HG03432 (cell line): ENCODE results near the gene PLCG2.

Experiments
- ATAC-seq: cut with Tn5 transposase; IDR thresholded peaks from one replicate; pipeline ENCODE4 v1.9.1; 2021; ENCODE audit warnings: mild to moderate bottlenecking, moderate library complexity; ENCODE audit not compliant: unreplicated experiment

The PLCG2 gene

DNA sequence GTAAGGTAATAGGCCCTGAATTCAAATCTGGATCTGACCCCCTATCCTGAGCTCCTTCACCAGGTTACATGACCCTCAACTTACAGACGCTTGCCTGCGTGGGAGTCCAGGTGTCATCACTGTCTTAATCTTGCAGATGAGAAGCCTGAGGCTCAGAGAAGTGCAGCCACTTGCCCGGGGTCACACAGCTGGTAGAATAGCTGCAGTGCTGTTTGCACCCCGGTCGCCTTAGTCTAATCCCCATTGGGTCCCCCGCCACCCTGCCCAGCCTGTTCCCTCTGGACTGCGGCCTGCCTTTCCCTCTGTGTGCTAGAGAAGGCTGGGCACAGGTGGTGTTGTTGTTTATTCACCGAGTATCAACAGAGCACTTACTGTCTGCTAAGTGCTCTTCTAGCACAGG, 125.2 kb downstream of the PLCG2 start:
- no peak for ATAC-seq

- ATAC-seq, result no peak
Observed at GRCh38 chr16:81905277-81905676, 126.2 kb downstream of the PLCG2 start.

DNA sequence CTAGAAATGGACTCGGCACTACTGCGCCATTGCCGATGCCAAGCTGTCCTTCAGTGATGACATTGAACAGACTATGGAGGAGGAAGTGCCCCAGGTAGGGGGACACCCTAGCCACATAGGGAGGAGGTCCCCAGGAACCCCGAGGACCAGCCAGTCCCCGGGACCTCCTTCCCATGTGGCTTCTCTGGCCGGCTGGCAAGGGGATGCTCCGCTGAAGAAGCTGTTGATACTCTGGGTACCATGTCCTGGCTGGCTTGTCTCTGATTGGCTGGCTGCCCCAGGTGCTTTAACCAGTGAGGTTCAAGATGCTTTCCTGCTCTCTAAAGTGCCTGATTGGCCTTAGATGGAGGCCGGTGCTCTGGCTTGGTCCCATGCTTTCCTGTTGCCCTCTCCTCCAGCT, 128.6 kb downstream of the PLCG2 start:
- no peak for ATAC-seq

- no peak for ATAC-seq
Observed at GRCh38 chr16:81908466-81909262, 129.6 kb downstream of the PLCG2 start.

DNA sequence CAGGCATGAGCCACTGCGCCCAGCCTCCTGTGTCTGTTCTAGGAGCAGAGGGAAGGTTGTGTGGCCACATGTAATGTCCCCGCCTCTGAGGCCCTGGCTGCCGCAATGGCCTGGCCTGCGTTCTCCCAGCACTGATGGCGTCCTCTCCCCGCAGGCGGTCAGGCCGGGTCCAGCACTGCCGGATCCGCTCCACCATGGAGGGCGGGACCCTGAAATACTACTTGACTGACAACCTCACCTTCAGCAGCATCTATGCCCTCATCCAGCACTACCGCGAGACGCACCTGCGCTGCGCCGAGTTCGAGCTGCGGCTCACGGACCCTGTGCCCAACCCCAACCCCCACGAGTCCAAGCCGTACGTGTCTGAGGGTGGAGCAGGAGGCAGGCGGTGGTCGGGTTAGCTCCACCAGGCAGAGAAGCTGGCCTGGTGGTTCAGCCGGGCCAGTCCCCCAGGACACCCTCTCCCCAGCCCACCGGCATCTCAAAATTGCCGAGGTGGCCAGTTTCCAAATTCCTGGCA, 131.3 kb downstream of the PLCG2 start:
- ATAC-seq, result no peak

DNA sequence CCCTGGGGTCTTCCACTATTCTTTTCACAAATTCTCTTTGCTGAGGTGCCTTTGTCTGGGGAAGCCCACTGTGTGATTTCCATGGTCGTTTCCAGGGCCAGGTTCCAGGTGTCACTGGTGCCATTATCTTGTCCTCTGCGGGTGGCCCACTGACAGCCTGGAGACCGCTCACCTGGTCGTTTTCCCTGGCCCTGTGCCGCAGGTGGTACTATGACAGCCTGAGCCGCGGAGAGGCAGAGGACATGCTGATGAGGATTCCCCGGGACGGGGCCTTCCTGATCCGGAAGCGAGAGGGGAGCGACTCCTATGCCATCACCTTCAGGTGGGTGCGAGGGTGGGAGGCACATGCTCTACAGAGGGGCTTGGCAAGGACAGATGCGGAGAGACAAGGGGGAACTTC, 133.3 kb downstream of the PLCG2 start:
- no peak for ATAC-seq

- no peak for ATAC-seq
Observed at GRCh38 chr16:81913222-81913621, 134.1 kb downstream of the PLCG2 start.

- ATAC-seq, result no peak
Observed at GRCh38 chr16:81917375-81917774, 138.3 kb downstream of the PLCG2 start.

DNA sequence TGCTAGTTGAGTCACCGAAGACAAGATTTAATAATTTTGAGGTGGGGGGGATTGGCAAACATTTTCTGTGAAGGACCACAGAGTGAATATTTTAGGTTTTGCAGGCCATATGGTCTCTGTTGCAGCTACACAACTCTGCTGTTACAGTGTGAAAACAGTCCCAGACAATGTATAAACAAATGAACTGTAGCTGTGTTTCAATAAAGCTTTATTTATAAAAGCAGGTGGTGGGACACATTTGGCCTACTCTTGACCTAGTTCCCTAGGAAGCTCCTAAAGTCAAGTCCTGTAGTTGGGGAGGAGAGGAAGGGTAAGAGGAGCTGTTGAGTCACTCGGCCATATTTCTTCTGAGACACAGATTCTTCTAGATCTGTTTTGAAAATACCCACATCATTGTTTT, 139.8 kb downstream of the PLCG2 start:
- ATAC-seq, result no peak

- ATAC-seq, result no peak
Observed at GRCh38 chr16:81920498-81920897, 141.4 kb downstream of the PLCG2 start.

DNA sequence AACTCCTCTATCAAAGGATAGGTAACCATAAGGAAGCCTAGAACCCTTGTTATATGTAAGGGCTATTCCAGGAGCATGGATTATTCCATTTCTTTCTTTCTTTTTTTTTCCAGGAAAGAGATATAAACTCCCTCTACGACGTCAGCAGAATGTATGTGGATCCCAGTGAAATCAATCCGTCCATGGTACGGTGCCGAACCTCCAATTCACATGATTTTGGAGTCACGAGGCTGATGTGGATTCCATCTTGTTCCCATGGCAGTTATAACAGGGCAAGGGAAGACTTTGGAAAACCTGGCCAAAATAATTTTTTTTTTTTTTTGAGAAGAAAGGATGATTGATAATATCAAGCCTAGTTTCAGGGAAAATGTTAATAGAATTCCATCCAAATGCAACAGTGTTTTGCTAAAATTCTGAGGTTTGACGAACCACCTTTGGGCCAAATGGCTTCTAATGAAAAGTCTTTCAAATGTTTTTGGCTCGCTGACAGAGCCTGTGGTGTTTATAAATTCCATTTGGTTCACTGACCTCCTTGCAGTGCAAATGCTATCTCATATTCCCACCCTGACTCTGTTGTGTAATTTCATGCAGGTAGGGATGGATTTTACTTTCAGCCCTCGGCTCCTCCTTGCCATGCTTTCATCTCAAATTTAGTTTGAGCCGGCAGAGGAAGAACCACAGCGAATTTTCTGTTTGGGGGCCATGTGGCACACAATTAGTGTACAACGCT, 142.2 kb downstream of the PLCG2 start:
- ATAC-seq, result no peak

DNA sequence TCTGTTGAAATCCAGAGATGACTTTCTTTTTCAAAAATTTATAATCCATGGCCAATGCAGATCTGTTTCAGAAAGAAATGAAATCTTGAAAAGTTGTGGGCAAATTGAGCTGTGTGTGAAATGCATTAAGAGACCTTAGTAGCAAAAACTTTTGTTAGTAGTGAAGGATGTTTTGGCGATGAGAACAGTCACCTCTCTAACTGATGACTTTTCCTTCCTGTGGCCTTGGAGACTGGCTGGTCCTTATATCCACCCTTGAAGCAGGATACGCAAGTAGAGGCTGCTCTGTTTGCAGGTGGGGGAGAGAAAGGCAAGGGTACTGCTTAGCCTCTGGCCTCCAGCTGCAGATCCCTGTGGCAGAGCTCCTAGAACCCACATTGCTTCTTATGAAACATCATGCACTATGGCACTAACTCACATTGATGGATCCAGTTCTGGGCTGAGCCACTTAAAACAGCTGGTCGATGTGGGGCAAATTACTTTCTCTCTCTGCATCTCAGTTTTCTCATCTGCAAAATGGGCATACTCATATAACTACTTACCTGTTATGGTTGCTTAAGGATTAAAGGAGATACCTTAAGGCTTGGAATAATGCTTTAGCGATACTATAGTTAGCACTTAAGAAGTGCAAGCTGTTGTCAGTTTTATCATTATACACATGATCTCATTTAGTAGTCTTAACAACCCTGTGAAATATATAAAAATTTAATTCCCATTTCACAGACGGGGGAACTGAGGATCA, 142.9 kb downstream of the PLCG2 start:
- no peak for ATAC-seq

GRCh38 chr16:81923296-81923695, 144.2 kb downstream of the PLCG2 start:
- ATAC-seq, result no peak

DNA sequence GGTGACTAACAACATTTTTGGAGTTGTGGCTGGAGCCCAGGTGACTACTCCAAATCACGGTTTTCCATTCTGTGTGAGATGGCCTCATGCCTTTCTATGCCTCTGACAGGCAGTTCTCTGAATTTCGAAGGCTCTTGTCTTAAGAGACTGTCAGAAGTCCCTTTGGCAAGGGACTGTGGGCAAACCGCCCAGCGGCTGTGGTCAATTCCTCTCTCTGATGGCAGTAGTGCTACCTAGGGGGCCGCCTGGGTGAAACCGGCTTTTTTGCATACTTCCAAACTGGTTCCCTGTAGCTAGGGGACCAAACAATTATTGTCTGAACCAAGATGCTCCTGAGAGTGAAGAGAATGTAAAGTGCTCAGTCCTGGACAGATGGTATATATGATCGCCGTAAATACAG, 145.9 kb downstream of the PLCG2 start:
- ATAC-seq, result no peak

DNA sequence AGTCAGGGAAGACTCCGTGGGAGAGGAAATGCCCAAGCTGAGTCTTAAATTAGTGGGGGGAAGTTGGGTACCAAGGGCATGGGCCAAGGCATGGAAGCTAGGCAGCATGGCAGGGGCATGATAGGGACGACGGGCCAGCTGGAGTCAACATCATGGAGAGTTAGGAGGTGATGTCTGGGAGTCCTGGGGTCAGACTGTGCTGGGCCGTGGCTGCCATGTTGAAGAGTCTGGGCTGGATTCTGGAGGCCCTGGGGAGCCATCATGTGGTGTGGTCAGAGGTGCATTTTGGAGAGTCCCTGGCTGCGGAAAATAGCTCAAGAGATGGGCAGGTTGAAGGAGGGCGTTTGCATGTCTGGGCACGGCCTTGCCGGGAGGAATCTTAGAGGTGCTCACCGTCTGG, 146.9 kb downstream of the PLCG2 start:
- no peak for ATAC-seq

- no peak for ATAC-seq
Observed at GRCh38 chr16:81927561-81928185, 148.6 kb downstream of the PLCG2 start.

DNA sequence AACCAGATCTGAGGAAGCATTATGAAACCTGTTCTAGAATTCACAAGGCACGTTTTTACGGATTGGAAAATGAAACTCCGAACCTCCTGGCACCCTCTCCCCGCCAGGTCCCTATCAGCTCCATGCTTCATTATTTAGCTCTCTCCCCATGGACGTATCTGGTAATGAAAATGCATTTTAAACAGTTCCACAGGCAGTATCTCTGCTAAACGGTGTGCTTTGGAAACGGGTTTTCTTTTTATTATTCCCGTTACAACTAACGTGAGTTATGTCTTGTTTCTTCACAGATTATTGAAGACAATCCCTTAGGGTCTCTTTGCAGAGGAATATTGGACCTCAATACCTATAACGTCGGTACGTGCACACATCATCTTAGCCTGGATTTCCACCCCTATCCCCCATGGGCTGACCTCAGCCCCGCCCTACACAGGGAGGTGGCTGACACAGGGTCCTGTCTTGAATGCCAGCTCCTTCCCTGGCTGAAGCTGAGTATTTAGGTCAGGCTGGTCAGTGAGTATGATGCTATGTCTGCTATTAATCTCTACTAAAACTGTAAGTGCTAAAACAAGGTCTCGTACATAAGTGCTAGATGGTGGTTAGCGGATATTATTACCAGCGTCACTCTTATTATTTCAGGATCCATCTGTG, 149.3 kb downstream of the PLCG2 start:
- ATAC-seq, result no peak

DNA sequence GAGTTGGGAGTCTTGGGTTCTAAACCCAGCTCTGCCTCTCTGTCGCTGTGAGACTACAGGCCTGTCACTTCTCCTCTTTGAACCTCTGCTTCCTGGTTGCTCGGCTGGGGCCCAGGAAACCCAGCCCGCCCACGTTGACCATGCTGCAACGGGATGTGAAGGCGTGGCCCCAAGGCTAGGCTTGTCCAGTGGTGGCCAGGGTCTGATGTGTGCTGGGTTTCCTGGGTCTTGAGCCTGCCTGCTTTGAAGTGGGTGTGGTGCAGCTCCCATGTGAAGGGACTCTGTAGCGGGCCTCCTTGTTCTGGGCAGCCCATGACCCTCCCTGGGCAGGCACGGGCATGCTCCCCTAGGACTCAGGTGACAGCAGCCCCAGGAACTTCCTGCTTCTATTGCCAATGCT, 149.9 kb downstream of the PLCG2 start:
- no peak for ATAC-seq

GRCh38 chr16:81929841-81930240, 150.8 kb downstream of the PLCG2 start:
- no peak for ATAC-seq

DNA sequence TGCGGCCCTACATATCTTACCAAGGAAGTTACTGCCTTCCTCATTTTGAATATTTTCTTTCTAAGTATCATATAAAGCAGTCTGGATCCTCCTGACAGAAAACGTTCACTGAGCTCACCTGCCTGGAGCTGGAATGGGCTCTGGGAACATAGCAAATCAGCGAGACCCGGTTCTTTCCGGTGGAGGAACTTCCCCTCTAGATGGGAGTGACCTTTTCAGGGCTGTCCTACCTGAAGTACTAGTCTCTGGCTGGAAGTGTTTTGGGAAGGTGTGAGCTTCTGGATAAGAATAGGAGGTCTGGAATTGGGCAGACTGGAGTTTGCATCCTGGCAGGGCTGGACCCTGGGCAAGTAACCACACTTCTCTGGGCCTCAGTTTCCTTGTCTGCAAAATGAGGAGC, 152.8 kb downstream of the PLCG2 start:
- ATAC-seq, result no peak

DNA sequence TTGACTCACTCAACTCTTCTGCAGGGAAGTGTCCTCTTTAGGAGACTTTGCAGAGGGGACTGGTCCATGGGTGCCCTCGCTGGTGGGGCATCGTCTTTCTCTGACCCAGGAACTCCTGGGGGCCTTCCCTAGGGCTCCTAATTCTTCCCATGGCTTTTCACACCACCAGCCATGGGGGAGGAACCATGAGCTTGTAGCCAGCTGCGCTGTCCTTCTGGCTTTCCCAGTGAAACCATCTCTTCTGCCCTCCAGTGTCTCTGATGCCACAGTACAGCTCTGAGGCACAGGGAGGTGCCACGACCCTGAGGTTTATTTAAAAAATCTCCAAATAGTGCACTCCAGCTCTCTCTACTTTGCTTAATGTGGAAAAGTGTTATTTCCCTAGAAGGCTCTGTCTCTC, 153.6 kb downstream of the PLCG2 start:
- ATAC-seq, result no peak
